NCI-H510A treated with DMSO at 0.1 percent for 48 hours (cell line): ENCODE data around the gene FLYWCH2.
"Not testable (repeated sequence)": the region's sequence is repeated elsewhere in the genome, so short reads cannot be mapped to it uniquely, and the experiment has no call there.

Source experiments
- DNase-seq: peaks from one replicate; lab custom pipeline; 2025; lab: John Stamatoyannopoulos, UW

Gene FLYWCH2

DNA sequence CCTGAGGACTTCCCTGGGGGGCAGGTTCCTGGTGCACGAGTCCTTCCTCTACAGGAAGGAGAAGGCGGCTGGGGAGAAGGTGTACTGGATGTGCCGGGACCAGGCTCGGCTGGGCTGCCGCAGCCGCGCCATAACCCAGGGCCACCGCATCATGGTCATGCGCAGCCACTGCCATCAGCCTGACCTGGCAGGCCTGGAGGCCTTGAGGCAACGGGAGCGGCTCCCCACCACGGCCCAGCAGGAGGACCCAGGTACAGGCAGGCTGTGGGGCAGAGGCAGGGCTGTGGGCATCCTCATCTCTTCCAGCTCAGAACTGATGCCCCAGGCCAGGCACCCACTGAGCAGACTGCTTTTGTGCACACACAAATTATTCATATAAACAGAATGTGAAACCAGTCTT is 55.2 kb downstream of the FLYWCH2 start:
- DNase-seq = no peak

- DNase-seq = no peak
Observed at GRCh38 chr16:2939968-2940367, 57.0 kb downstream of the FLYWCH2 start.

GRCh38 chr16:2942045-2942444 is 59.0 kb downstream of the FLYWCH2 start:
- DNase-seq = no peak

DNA sequence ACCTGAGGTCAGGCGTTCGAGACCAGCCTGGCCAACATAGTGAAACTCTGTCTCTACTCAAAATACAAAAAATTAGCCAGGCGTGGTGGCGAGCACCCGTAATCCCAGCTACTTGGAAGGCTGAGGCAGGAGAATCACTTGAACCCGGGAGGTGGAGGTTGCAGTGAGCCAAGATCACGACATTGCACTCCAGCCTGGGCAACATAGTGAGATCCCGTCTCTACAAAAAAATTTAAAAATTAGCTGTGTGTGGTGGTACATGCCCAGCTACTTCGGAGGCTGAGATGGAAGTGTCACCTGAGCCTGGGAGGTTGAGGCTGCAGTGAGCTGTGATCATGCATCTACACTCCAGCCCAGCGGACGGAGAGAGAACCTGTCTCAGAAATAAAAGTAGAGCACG is 60.7 kb downstream of the FLYWCH2 start:
- DNase-seq = not testable (repeated sequence)

GRCh38 chr16:2946649-2947048 is 63.6 kb downstream of the FLYWCH2 start:
- DNase-seq = no peak
